Thoracic aorta (tissue), 2 donors: ENCODE data around the gene CAMKMT. TPM values are rescaled to one million over a fixed set of nuclear protein-coding genes. Genes with fewer than 3 reads are reported as not detected.

Experiments used
- ATAC-seq: fragments of 150-250 bp; one replicate; pipeline ENCODE4 v1.8.0; 2017; ENCODE audit warnings: low read depth; ENCODE audit not compliant: insufficient number of reproducible peaks, low FRiP score
- DNase-seq: peaks from one replicate; pipeline ENCODE4 v3.0.0-alpha.2; 2020; ENCODE audit warnings: low spot score
- H3K27ac ChIP-seq, 2 donors: fragments of 200-600 bp; sonication (generic); 1 replicate in 1 of 2; 2 replicates in 1 of 2; pipeline ENCODE4 v1.5.1; 2016; ENCODE audit warnings: mild to moderate bottlenecking in 2 of 2, moderate library complexity in 2 of 2
- H3K27me3 ChIP-seq: fragments of 200-600 bp; sonication (generic); replicated peaks from 2 replicates; pipeline ENCODE4 v1.6.0; 2016; ENCODE audit warnings: mild to moderate bottlenecking; ENCODE audit not compliant: insufficient read depth
- H3K36me3 ChIP-seq: fragments of 200-600 bp; sonication (generic); one replicate; pipeline ENCODE4 v1.5.1; 2016
- H3K4me1 ChIP-seq, 2 donors: fragments of 200-600 bp; sonication (generic); 1 replicate in 1 of 2; 2 replicates in 1 of 2; pipeline versions ENCODE4 v1.5.1 to v1.6.0; 2016; ENCODE audit warnings: low read depth in 2 of 2, mild to moderate bottlenecking in 1 of 2; ENCODE audit not compliant: control insufficient read depth in 1 of 2
- H3K4me3 ChIP-seq: fragments of 200-600 bp; sonication (generic); 2 replicates; pipeline ENCODE4 v1.5.1; 2016; ENCODE audit warnings: mild to moderate bottlenecking
- H3K9me3 ChIP-seq: fragments of 200-600 bp; sonication (generic); 2 replicates; pipeline ENCODE4 v1.5.1; 2016
- total RNA-seq, 2 donors: library from RNA; depleted of rRNA; stranded (reverse); fragments of >200 nt; gene quantifications; one replicate each; pipeline versions ENCODE4 v1.1.0 to v1.2.3, GENCODE V29; 2016
- TF ChIP-seq, protein P1 (sequence below): fragments of 200-600 bp; sonication (generic); IDR thresholded peaks from one replicate; pipeline ENCODE4 v1.5.1; 2019; ENCODE audit warnings: antibody characterized with exemption

The CAMKMT gene
- total RNA-seq, 2 donors from 2014 or later, result 4.7 to 11.6 TPM

DNA sequence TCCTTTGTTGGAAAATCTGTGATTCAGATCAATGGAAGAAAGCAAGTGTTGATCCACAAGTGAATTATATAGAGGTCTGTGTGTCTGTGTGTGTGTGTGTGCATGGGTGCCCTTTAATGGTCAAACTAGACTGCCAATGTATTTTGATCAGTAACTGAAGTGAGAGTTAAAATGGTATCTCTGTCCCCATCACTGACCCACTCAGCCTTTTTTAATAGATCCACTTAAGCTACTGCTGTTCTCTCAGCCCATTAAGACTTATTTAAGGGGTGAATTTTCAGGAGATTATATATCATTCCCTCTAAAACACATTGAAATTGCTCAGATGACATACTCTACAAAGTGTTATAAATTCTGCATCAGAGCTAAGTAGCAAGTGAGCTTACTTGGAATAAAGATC, 386.0 kb downstream of the CAMKMT start:
- TF ChIP-seq, protein P1, sequence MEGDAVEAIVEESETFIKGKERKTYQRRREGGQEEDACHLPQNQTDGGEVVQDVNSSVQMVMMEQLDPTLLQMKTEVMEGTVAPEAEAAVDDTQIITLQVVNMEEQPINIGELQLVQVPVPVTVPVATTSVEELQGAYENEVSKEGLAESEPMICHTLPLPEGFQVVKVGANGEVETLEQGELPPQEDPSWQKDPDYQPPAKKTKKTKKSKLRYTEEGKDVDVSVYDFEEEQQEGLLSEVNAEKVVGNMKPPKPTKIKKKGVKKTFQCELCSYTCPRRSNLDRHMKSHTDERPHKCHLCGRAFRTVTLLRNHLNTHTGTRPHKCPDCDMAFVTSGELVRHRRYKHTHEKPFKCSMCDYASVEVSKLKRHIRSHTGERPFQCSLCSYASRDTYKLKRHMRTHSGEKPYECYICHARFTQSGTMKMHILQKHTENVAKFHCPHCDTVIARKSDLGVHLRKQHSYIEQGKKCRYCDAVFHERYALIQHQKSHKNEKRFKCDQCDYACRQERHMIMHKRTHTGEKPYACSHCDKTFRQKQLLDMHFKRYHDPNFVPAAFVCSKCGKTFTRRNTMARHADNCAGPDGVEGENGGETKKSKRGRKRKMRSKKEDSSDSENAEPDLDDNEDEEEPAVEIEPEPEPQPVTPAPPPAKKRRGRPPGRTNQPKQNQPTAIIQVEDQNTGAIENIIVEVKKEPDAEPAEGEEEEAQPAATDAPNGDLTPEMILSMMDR, result no peak
- ATAC-seq, result no peak

DNA sequence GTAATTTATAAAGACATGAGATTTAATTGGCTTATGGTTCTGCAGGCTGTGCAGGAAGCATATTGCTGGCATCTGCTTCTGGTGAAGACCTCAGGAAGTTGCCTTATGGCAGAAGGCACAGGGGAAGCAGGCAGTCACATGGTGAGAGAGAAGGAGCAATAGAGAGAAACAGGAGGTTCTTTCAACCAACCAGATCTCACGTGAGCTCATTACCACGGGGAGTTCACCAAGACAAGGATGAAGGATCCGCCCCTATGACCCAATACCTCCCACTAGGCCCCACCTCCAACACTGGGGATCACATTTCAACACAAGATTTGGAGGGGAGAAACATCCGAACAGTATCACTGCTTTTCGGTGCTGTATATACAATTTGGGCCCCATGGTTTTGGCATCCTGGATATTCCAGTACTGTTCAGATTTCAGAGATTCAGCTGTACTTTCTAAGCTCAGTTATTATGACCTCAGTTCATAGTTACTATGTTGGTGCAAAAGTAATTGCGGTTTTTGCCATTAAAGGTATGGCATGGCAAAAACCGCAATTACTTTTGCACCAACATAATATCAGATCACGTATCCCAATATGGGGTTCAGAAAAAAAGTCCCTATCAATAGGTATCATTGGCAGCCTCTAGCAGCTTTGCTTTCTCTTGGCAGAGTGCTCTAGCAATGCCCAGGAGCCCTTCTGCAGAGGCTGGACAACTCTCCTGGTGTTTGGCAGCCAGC, 390.2 kb downstream of the CAMKMT start:
- H3K9me3 ChIP-seq, result no peaks in the 10 kb centered on the region
- TF ChIP-seq, protein P1, result no peak
- no peaks in the 10 kb centered on the region for H3K27me3 ChIP-seq
- ATAC-seq (no peak), DNase-seq (no peak)
- H3K4me1 ChIP-seq, result no peaks in the 10 kb centered on the region
- no peaks in the 10 kb centered on the region for H3K36me3 ChIP-seq
- H3K4me3 ChIP-seq, result no peak overlapping the region
- H3K27ac ChIP-seq, result no peak overlapping the region

More for the DNA sequence above, 386.0 kb downstream of the CAMKMT start:
- H3K9me3 ChIP-seq, result no peaks in the 10 kb centered on the region
- H3K27ac ChIP-seq, result no peak overlapping the region
- DNase-seq, result no peak
- H3K27me3 ChIP-seq, result no peaks in the 10 kb centered on the region
- H3K4me3 ChIP-seq, result no peak overlapping the region
- no peaks in the 10 kb centered on the region for H3K36me3 ChIP-seq
- H3K4me1 ChIP-seq, result no peaks in the 10 kb centered on the region

DNA sequence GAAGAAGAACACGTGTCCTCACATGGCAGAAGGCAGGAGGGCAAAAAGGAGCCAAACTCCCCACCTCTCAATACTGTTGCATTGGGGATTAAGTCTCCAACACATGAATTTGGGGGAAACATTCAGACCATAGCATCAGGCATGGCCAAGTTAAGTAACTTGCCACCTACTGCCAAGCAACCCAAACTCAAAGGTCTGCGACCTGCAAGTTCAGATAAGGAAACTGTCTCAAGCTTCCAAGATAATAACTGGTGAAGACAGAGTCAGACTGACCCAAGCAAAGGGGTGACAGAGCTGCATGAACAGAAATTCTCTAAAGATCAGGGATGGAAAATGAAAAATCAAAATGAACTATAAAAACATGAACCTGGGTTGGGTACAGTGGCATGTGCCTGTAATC, 391.0 kb downstream of the CAMKMT start:
- Histone ChIP-seq H3K36me3 (no peaks in the 10 kb centered on the region), H3K27me3 (no peaks in the 10 kb centered on the region), H3K4me1 (no peaks in the 10 kb centered on the region), H3K9me3 (no peaks in the 10 kb centered on the region), H3K27ac (no peak overlapping the region), H3K4me3 (no peak overlapping the region)
- TF ChIP-seq, protein P1, result no peak
- ATAC-seq (no peak), DNase-seq (no peak)

DNA sequence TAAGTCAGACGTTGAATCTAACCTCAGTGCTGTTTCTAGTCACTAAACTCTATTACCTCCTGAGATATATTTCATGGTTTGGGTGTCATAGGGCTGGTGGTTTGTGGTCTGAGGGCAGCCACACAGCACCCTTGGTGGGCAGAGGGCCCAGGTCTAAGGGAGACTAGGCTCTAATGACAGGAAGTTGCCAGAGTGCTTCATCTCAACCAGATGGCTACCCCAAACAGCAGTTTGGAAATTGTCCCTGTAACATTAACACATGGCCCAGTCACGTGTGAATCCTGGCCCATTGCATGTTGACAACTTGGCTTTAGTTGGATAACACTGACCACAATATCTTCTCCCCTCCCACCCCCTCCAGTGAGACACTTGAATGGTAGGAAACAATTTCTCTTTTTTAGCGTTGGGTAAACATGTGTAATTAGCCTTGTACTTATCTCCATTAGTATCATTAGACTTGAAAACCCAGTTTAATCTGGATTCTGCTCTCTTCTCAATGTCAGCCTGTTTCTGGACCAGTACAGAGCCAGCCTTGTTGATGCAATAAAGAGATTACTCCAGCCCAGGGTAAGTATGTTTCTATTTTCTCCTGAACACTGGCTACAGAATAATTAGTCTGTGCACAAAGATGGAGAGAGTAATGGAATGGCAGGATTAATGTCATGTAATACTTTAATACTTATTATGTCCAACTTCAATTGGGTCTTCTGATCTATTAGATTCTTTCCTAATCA, 392.0 kb downstream of the CAMKMT start:
- ATAC-seq (no peak), DNase-seq (no peak)
- H3K27me3 ChIP-seq, result no peaks in the 10 kb centered on the region
- H3K27ac ChIP-seq, result no peak overlapping the region
- H3K4me1 ChIP-seq, result no peaks in the 10 kb centered on the region
- no peaks in the 10 kb centered on the region for H3K36me3 ChIP-seq
- TF ChIP-seq, protein P1, result no peak
- H3K9me3 ChIP-seq, result no peaks in the 10 kb centered on the region
- no peak overlapping the region for H3K4me3 ChIP-seq

DNA sequence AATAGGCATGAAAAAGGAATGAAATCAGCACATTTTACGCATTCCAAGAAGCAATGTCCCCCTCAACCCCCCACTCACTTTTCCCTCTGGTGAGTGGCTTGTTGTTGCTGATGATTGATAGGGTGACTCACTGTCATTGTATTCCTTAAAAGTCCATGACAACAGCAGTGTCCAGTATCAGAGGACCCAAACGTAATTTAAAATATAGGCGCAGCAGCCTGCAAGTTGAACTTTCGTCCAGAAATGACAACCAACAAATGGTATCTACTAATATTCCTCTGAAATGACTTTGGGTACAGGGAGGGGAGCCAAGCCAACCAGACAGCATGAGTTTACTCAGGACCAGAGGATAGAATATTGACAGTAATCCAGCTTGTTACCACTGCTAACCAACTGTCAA, 396.8 kb downstream of the CAMKMT start:
- no peaks in the 10 kb centered on the region for H3K27me3 ChIP-seq
- ATAC-seq (no peak), DNase-seq (no peak)
- H3K36me3 ChIP-seq, result no peaks in the 10 kb centered on the region
- no peak overlapping the region for H3K27ac ChIP-seq
- TF ChIP-seq, protein P1, result no peak
- H3K4me3 ChIP-seq, result no peak overlapping the region
- no peaks in the 10 kb centered on the region for H3K4me1 ChIP-seq
- no peaks in the 10 kb centered on the region for H3K9me3 ChIP-seq
